A673 (cell line): ENCODE data around the gene NFATC2.

Source experiments
- CTCF ChIP-seq: fragments of 300-800, 200-600 bp; sonication (generic); conservative IDR thresholded peaks from 2 replicates; pipeline ENCODE4 v1.5.1; 2017; ENCODE audit warnings: low read depth, mild to moderate bottlenecking, antibody characterized with exemption, low read length, moderate library complexity, mixed read lengths
- EZH2 ChIP-seq: fragments of 200-600 bp; sonication (generic); IDR thresholded peaks from 2 replicates; pipeline ENCODE4 v1.6.1; 2017; ENCODE audit warnings: borderline replicate concordance, low read depth, mild to moderate bottlenecking, mixed read lengths, antibody characterized with exemption, low read length; ENCODE audit not compliant: poor library complexity, severe bottlenecking

GRCh38 chr20:51508780-51509179 is 33.7 kb downstream of the NFATC2 start:
- no peak for TF ChIP-seq CTCF
- TF ChIP-seq EZH2: no peak
